ENCODE measurements around the gene TMPRSS11B.
"Not testable (repeated sequence)": the region's sequence is repeated elsewhere in the genome, so short reads cannot be mapped to it uniquely, and the experiment has no call there.

The TMPRSS11B gene

GRCh38 chr4:68245594-68245993, at the start of gene TMPRSS11B:
TSS of gene TMPRSS11B (minus strand) at chr4:68245694. CDS start at chr4:68245558, 136 bp downstream.
- no peak for DNase-seq

- DNase-seq = no peak
Measured at GRCh38 chr4:68291256-68291655, 45.8 kb upstream of the TMPRSS11B start.

GRCh38 chr4:68288393-68288740, 42.9 kb upstream of the TMPRSS11B start:
- no peak for DNase-seq

GRCh38 chr4:68287704-68288392, 42.4 kb upstream of the TMPRSS11B start:
- DNase-seq = no peak

GRCh38 chr4:68283714-68284113, 38.2 kb upstream of the TMPRSS11B start:
- DNase-seq = no peak

- no peak for DNase-seq
Measured at GRCh38 chr4:68283095-68283494, 37.6 kb upstream of the TMPRSS11B start.

- DNase-seq = not testable (repeated sequence)
Measured at GRCh38 chr4:68281796-68282740, 36.6 kb upstream of the TMPRSS11B start.

- no peak for DNase-seq
Measured at GRCh38 chr4:68278029-68278428, 32.5 kb upstream of the TMPRSS11B start.

GRCh38 chr4:68277627-68278026, 32.1 kb upstream of the TMPRSS11B start:
- DNase-seq = no peak

- no peak for DNase-seq
Measured at GRCh38 chr4:68272860-68273259, 27.4 kb upstream of the TMPRSS11B start.

GRCh38 chr4:68272380-68272779, 26.9 kb upstream of the TMPRSS11B start:
- DNase-seq = no peak

- DNase-seq = peak; percentile 24
Measured at GRCh38 chr4:68271851-68272357, 26.4 kb upstream of the TMPRSS11B start.

GRCh38 chr4:68267433-68267944, 22.0 kb upstream of the TMPRSS11B start:
- no peak for DNase-seq

GRCh38 chr4:68264875-68265565, 19.5 kb upstream of the TMPRSS11B start:
- DNase-seq = no peak

GRCh38 chr4:68259191-68259590, 13.7 kb upstream of the TMPRSS11B start:
- DNase-seq = no peak

- DNase-seq = no peak
Measured at GRCh38 chr4:68257719-68258118, 12.2 kb upstream of the TMPRSS11B start.

GRCh38 chr4:68256284-68256683, 10.8 kb upstream of the TMPRSS11B start:
- DNase-seq = no peak

GRCh38 chr4:68250151-68250930, 4.8 kb upstream of the TMPRSS11B start:
- DNase-seq = no peak

- DNase-seq = no peak
Measured at GRCh38 chr4:68249434-68249833, 3.9 kb upstream of the TMPRSS11B start.

- DNase-seq = no peak
Measured at GRCh38 chr4:68240620-68241019, 4.9 kb downstream of the TMPRSS11B start.

GRCh38 chr4:68228568-68228967, 16.9 kb downstream of the TMPRSS11B start:
- DNase-seq = no peak

- DNase-seq = no peak
Measured at GRCh38 chr4:68218044-68218443, 27.4 kb downstream of the TMPRSS11B start.
